22Rv1 (cell line): ENCODE data around the gene DESI1.

ENCODE experiments used
- ZFX ChIP-seq: fragments of 450-650 bp; IDR thresholded peaks from 2 replicates; pipeline ENCODE4 v1.6.1; 2017; ENCODE audit warnings: antibody characterized with exemption, borderline replicate concordance
- TF ChIP-seq, protein P1 (sequence below): fragments of 450-650 bp; IDR thresholded peaks from 2 replicates; pipeline ENCODE4 v1.5.1; 2017; ENCODE audit warnings: mild to moderate bottlenecking

DNA sequence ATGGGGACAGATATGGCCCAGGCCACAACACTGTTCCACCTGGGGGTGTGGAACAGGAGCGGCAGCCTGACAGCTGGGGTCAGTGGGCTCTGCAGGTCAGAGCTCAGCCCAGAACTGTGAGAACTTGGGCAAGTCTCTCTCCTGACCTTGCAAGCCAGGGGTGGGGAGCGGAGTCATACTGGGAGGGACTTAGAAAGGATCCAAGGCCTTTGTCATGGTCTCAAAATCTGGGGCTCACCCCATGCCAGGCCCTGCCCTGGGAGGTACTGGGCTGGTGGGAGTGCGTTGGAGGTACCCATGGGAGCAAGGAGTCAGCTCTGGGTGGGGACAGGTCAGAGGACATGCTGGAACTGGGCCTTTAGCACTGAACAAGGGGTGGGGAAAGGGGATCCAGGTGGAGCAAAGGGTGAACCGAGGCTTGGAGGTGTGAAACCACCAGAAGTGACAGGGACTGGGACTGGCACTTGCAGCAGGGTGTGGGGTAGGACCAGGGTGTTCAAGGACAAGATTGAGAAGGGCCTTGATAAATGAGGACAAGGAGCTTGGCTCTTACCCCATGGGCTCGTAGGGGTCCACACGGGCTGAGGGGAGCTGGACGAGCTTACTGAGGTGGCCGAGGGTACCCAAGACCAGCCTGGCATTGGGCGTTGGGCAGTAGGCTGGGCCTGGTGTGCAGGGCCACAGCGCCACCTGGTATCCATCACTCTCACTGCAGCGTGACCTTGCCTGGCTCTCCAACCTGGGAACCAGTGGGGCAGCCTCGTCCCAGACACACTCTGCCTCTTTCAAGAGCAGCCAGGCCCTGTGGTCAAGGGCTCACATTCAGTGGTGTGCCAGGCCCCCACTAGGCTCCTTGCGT is 23.8 kb downstream of the DESI1 start:
- TF ChIP-seq, protein P1, sequence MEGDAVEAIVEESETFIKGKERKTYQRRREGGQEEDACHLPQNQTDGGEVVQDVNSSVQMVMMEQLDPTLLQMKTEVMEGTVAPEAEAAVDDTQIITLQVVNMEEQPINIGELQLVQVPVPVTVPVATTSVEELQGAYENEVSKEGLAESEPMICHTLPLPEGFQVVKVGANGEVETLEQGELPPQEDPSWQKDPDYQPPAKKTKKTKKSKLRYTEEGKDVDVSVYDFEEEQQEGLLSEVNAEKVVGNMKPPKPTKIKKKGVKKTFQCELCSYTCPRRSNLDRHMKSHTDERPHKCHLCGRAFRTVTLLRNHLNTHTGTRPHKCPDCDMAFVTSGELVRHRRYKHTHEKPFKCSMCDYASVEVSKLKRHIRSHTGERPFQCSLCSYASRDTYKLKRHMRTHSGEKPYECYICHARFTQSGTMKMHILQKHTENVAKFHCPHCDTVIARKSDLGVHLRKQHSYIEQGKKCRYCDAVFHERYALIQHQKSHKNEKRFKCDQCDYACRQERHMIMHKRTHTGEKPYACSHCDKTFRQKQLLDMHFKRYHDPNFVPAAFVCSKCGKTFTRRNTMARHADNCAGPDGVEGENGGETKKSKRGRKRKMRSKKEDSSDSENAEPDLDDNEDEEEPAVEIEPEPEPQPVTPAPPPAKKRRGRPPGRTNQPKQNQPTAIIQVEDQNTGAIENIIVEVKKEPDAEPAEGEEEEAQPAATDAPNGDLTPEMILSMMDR = peak; percentile 91
- TF ChIP-seq ZFX = no peak
